SK-N-SH (cell line): ENCODE results near the gene PHF21B. TPM values are rescaled to one million over a fixed set of nuclear protein-coding genes. Genes with fewer than 3 reads are reported as not detected.

ENCODE experiments used
- CTCF ChIA-PET: fragments of 300-600, 350-600 bp; formaldehyde crosslinking; extraction: SDS; loops from one replicate; lab custom pipeline; 2021; lab: Yijun Ruan, JAX
- POLR2A ChIA-PET: fragments of 350-600 bp; sonication (Branson Sonifier 250); formaldehyde crosslinking; extraction: SDS; loops from one replicate; lab custom pipeline; 2020; ENCODE audit warnings: antibody characterized with exemption, inconsistent platforms; lab: Yijun Ruan, JAX
- DNase-seq: peaks from one replicate; pipeline ENCODE4 v3.0.0; 2012
- H2AFZ ChIP-seq: fragments of 200-600 bp; sonication (generic); 2 replicates; pipeline ENCODE4 v1.8.1; 2016; ENCODE audit warnings: antibody characterized with exemption, mild to moderate bottlenecking, low read depth
- H3F3A ChIP-seq: fragments of 200-600 bp; sonication (generic); replicated peaks from 2 replicates; pipeline ENCODE3; 2016; ENCODE audit warnings: antibody characterized with exemption, mild to moderate bottlenecking; ENCODE audit not compliant: insufficient read depth
- H3K27ac ChIP-seq, 2 experiments: fragments of 200-500 bp in 1 of 2; fragments of 200-600 bp in 1 of 2; sonication (Bioruptor generic) in 1 of 2; sonication (generic), shearing (Covaris generic) in 1 of 2; 2 replicates each; pipeline versions ENCODE4 v1.5.1 to v1.6.1; 2014 to 2016; ENCODE audit warnings: low read depth in 2 of 2, inconsistent platforms in 1 of 2, low read length in 1 of 2, mild to moderate bottlenecking in 1 of 2, mixed read lengths in 1 of 2
- H3K27me3 ChIP-seq: fragments of 200-600 bp; sonication (generic), shearing (Covaris generic); 2 replicates; pipeline ENCODE4 v1.6.1; 2016; ENCODE audit warnings: mixed run types; ENCODE audit not compliant: insufficient read depth
- H3K36me3 ChIP-seq, 2 experiments: fragments of 200-500 bp in 1 of 2; fragments of 200-600 bp in 1 of 2; sonication (Bioruptor generic) in 1 of 2; sonication (generic) in 1 of 2; replicated peaks in 1 of 2; 2 replicates each; pipeline versions ENCODE3 to v1.5.1; 2014 to 2016; ENCODE audit warnings: low read length in 1 of 2, mild to moderate bottlenecking in 1 of 2; ENCODE audit not compliant: insufficient read depth in 2 of 2, control insufficient read depth in 1 of 2
- H3K4me1 ChIP-seq, 2 experiments: fragments of 200-500 bp in 1 of 2; fragments of 200-600 bp in 1 of 2; sonication (Bioruptor generic) in 1 of 2; sonication (generic), shearing (Covaris generic) in 1 of 2; 2 replicates each; pipeline versions ENCODE4 v1.5.1 to v1.6.1; 2014 to 2016; ENCODE audit warnings: low read depth in 1 of 2, low read length in 1 of 2, mixed run types in 1 of 2; ENCODE audit not compliant: insufficient read depth in 2 of 2, control insufficient read depth in 1 of 2
- H3K4me2 ChIP-seq: fragments of 200-600 bp; sonication (generic), shearing (Covaris generic); 2 replicates; pipeline ENCODE4 v1.6.1; 2017; ENCODE audit warnings: mixed run types
- H3K4me3 ChIP-seq, 2 experiments: fragments of 200-500 bp in 1 of 2; fragments of 200-600 bp in 1 of 2; sonication (Bioruptor generic) in 1 of 2; sonication (generic), shearing (Covaris generic) in 1 of 2; 2 replicates each; pipeline versions ENCODE4 v1.5.1 to v1.8.1; 2014 to 2016; ENCODE audit warnings: low read depth in 2 of 2, inconsistent platforms in 1 of 2, low read length in 1 of 2, mild to moderate bottlenecking in 1 of 2, mixed read lengths in 1 of 2, moderate library complexity in 1 of 2
- H3K79me2 ChIP-seq: fragments of 200-600 bp; sonication (generic); 2 replicates; pipeline ENCODE4 v1.8.1; 2017; ENCODE audit warnings: mild to moderate bottlenecking; ENCODE audit not compliant: insufficient read depth
- H3K9ac ChIP-seq: fragments of 200-600 bp; sonication (generic); 2 replicates; pipeline ENCODE4 v1.6.1; 2017; ENCODE audit warnings: mixed run types
- H3K9me2 ChIP-seq: fragments of 200-600 bp; sonication (generic); 2 replicates; pipeline ENCODE4 v1.6.1; 2017; ENCODE audit warnings: mixed run types
- H3K9me3 ChIP-seq: fragments of 200-600 bp; sonication (generic); 2 replicates; pipeline ENCODE4 v1.6.1; 2017; ENCODE audit warnings: mixed run types, mild to moderate bottlenecking, moderate library complexity
- H4K20me1 ChIP-seq: fragments of 200-600 bp; sonication (generic); 2 replicates; pipeline ENCODE4 v1.6.1; 2017; ENCODE audit warnings: mild to moderate bottlenecking, mixed run types; ENCODE audit not compliant: insufficient read depth
- CHD2 ChIP-seq: fragments of 150-350 bp; IDR thresholded peaks from 2 replicates; pipeline ENCODE4 v1.6.1; 2018; ENCODE audit warnings: low read length; ENCODE audit not compliant: partially characterized antibody
- CTCF ChIP-seq: fragments of 200-600 bp; sonication (generic); IDR thresholded peaks from 2 replicates; pipeline ENCODE4 v1.6.1; 2017; ENCODE audit warnings: antibody characterized with exemption, mild to moderate bottlenecking, moderate library complexity
- JUND ChIP-seq: IDR thresholded peaks from 2 replicates; pipeline ENCODE4 v1.4.0; 2012
- MEF2A ChIP-seq: IDR thresholded peaks from 2 replicates; pipeline ENCODE4 v1.4.0; 2012; ENCODE audit warnings: low read depth, borderline replicate concordance
- NRF1 ChIP-seq: IDR thresholded peaks from 2 replicates; pipeline ENCODE4 v1.6.1; 2012; ENCODE audit warnings: low read depth, mild to moderate bottlenecking, low read length
- POLR2AphosphoS5 ChIP-seq: IDR thresholded peaks from 2 replicates; pipeline ENCODE4 v1.6.1; 2012; ENCODE audit warnings: low read depth, low read length
- RAD21 ChIP-seq: IDR thresholded peaks from 2 replicates; pipeline ENCODE4 v1.6.1; 2012; ENCODE audit warnings: mild to moderate bottlenecking, low read length
- TAF1 ChIP-seq: IDR thresholded peaks from 2 replicates; pipeline ENCODE4 v1.6.1; 2012; ENCODE audit warnings: low read depth, mild to moderate bottlenecking, low read length, moderate library complexity, borderline replicate concordance
- TCF12 ChIP-seq: IDR thresholded peaks from 2 replicates; pipeline ENCODE4 v1.4.0; 2012
- USF2 ChIP-seq: fragments of 150-350 bp; IDR thresholded peaks from 2 replicates; pipeline ENCODE4 v1.6.1; 2017; ENCODE audit warnings: antibody characterized with exemption, low read length, low read depth, borderline replicate concordance
- YY1 ChIP-seq: IDR thresholded peaks from 2 replicates; pipeline ENCODE4 v1.4.0; 2012; ENCODE audit warnings: low read depth, mild to moderate bottlenecking
- ZBTB33 ChIP-seq: IDR thresholded peaks from 2 replicates; pipeline ENCODE4 v1.4.0; 2012; ENCODE audit warnings: low read depth, borderline replicate concordance
- WGBS: methylation state at CpG from one replicate; pipeline ENCODE4 v1.1.6; 2017; ENCODE audit warnings: low lambda C conversion rate; 5-methylcytosine and 5-hydroxymethylcytosine counted together
- polyA plus RNA-seq, 3 experiments: library from polyadenylated mRNA; depleted of rRNA; stranded (reverse); fragments of >200 nt; gene quantifications; 2 replicates each; pipeline ENCODE4 v1.2.3, GENCODE V29; 2012
- TF ChIP-seq, protein P1 (sequence below): IDR thresholded peaks from 2 replicates; pipeline ENCODE4; 2012

Gene PHF21B
- polyA plus RNA-seq, 1 of the 3 experiments (the other 2 are of a cell fraction) = 0.76 TPM

DNA sequence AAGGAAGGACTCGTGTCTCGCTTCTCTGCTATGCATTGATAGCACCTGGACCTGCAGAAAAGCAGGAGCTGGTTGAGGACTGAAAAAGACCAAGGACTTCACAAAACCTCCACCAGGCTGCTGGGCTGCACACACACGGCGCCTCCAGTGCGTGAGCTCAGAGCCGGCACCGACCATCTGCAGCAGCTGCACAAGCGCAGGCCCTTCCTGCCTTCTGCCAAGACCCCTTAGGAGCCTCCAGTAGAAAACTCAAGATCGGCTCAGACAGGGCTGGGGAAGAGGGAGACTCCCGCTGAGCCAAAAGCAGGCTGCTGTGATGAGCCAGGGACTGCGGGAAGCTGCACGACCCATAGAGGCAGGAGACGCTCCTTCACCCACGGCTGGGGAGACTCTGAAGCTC is 70.9 kb downstream of the PHF21B start:
- Histone ChIP-seq H3K27ac (no peak overlapping the region; a peak in 1 of 4 replicates), H3K36me3 (no peaks in the 10 kb centered on the region), H3K9me2 (no peaks in the 10 kb centered on the region), H3K9me3 (no peaks in the 10 kb centered on the region), H3K4me2 (no peak overlapping the region), H4K20me1 (no peaks in the 10 kb centered on the region), H3K4me1 (peaks cover 0 to 47% of the 10 kb centered on the region in 2 experiments; a peak in 1 of 4 replicates), H2AFZ (no peak overlapping the region), H3K9ac (no peak overlapping the region), H3F3A (no peaks in the 10 kb centered on the region), H3K79me2 (no peaks in the 10 kb centered on the region), H3K4me3 (no peak overlapping the region), H3K27me3 (no peaks in the 10 kb centered on the region)
- ChIA-PET CTCF (interaction anchor here (0.8 to 1.6 kb wide), 3 partner anchors 26 to 118 kb away, joined by 3 to 4 read pairs (median 3); no protein-coding TSS in a partner anchor), POLR2A (no interaction called here)
- DNase-seq = no peak
- WGBS = 76% methylated on average over 9 of the region's 14 CpGs
- TF ChIP-seq CTCF (no peak), CHD2 (no peak), POLR2AphosphoS5 (no peak), NRF1 (no peak), RAD21 (no peak), YY1 (no peak), TAF1 (no peak), USF2 (no peak), MEF2A (no peak), ZBTB33 (no peak), TCF12 (no peak), JUND (no peak)
- TF ChIP-seq, protein P1, sequence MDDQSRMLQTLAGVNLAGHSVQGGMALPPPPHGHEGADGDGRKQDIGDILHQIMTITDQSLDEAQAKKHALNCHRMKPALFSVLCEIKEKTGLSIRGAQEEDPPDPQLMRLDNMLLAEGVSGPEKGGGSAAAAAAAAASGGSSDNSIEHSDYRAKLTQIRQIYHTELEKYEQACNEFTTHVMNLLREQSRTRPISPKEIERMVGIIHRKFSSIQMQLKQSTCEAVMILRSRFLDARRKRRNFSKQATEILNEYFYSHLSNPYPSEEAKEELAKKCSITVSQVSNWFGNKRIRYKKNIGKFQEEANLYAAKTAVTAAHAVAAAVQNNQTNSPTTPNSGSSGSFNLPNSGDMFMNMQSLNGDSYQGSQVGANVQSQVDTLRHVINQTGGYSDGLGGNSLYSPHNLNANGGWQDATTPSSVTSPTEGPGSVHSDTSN = no peak
